OCI-LY7 (cell line): ENCODE measurements around the gene ACBD6. TPM values are rescaled to one million over a fixed set of nuclear protein-coding genes. Genes with fewer than 3 reads are reported as not detected.

Source experiments
- BruUV-seq: library from RNA; stranded (reverse); fragments of 400-500 nt; replicated peaks from 2 replicates; lab custom pipeline; 2021; lab: Mats Ljungman, UMichigan
- CTCF ChIA-PET: fragments of 300-600 bp; sonication (Branson Sonifier 250); formaldehyde crosslinking; loops from one replicate; lab custom pipeline; 2022; ENCODE audit warnings: antibody characterized with exemption; ENCODE audit not compliant: unreplicated experiment; lab: Charles Lee
- POLR2A ChIA-PET: fragments of 300-600 bp; sonication (Branson Sonifier 250); formaldehyde crosslinking; loops from one replicate; lab custom pipeline; 2022; ENCODE audit warnings: antibody characterized with exemption; lab: Charles Lee
- DNase-seq: peaks from one replicate; pipeline ENCODE4 v3.0.0-alpha.2; 2015; ENCODE audit warnings: low spot score
- H2AFZ ChIP-seq: fragments of 200-600 bp; sonication (generic), shearing (Covaris generic); 2 replicates; pipeline ENCODE4 v1.6.1; 2014; ENCODE audit warnings: mild to moderate bottlenecking, antibody characterized with exemption, low read length, moderate library complexity
- H3K27ac ChIP-seq: fragments of 200-600 bp; sonication (generic); 2 replicates; pipeline ENCODE4 v1.5.1; 2014; ENCODE audit warnings: mixed run types, low read depth, mild to moderate bottlenecking, moderate library complexity, low read length, inconsistent platforms; ENCODE audit not compliant: poor library complexity, severe bottlenecking
- H3K36me3 ChIP-seq: fragments of 200-600 bp; sonication (generic); 2 replicates; pipeline ENCODE4 v1.6.1; 2014; ENCODE audit warnings: mild to moderate bottlenecking, antibody characterized with exemption, low read length, moderate library complexity, mixed read lengths; ENCODE audit not compliant: insufficient read depth
- H3K4me1 ChIP-seq: fragments of 200-600 bp; sonication (generic); 2 replicates; pipeline ENCODE4 v1.5.1; 2014; ENCODE audit warnings: mild to moderate bottlenecking, low read length; ENCODE audit not compliant: insufficient read depth, poor library complexity, severe bottlenecking
- H3K4me2 ChIP-seq: fragments of 200-600 bp; sonication (generic); 2 replicates; pipeline ENCODE4 v1.6.1; 2014; ENCODE audit warnings: mild to moderate bottlenecking, low read length
- H3K4me3 ChIP-seq: fragments of 200-600 bp; sonication (generic); 2 replicates; pipeline ENCODE4 v1.5.1; 2014; ENCODE audit warnings: mild to moderate bottlenecking, low read depth, low read length; ENCODE audit not compliant: poor library complexity, severe bottlenecking
- H3K79me2 ChIP-seq: fragments of 200-600 bp; sonication (generic); 2 replicates; pipeline ENCODE4 v1.6.1; 2016; ENCODE audit warnings: low read depth, mild to moderate bottlenecking, low read length, moderate library complexity, mixed read lengths; ENCODE audit not compliant: insufficient read depth
- H3K9me2 ChIP-seq: fragments of 200-600 bp; sonication (generic); 2 replicates; pipeline ENCODE4 v1.6.1; 2016; ENCODE audit warnings: mild to moderate bottlenecking, low read length, mixed read lengths; ENCODE audit not compliant: insufficient read depth
- H3K9me3 ChIP-seq: fragments of 200-600 bp; sonication (generic); 2 replicates; pipeline ENCODE4 v1.6.1; 2014; ENCODE audit warnings: mild to moderate bottlenecking, mixed run types, low read length, mixed read lengths
- H4K20me1 ChIP-seq: fragments of 200-600 bp; sonication (generic); 2 replicates; pipeline ENCODE4 v1.6.1; 2014; ENCODE audit warnings: mild to moderate bottlenecking, antibody characterized with exemption, low read length, moderate library complexity, mixed read lengths; ENCODE audit not compliant: insufficient read depth
- CTCF ChIP-seq: fragments of 200-600 bp; sonication (generic); conservative IDR thresholded peaks from 2 replicates; pipeline ENCODE4 v1.5.1; 2014; ENCODE audit warnings: mild to moderate bottlenecking, antibody characterized with exemption, low read length, moderate library complexity, mixed read lengths
- EZH2phosphoT487 ChIP-seq: fragments of 200-600 bp; sonication (generic); IDR thresholded peaks from 2 replicates; pipeline ENCODE4 v1.6.1; 2018; ENCODE audit warnings: low read depth, borderline replicate concordance, mild to moderate bottlenecking, mixed run types, antibody characterized with exemption, low read length, moderate library complexity, mixed read lengths
- intact Hi-C: fragments of 100-400 bp; cut with micrococcal nuclease; formaldehyde crosslinking; loops from one replicate; pipeline ENCODE4 v1.10.0; 2022; ENCODE audit not compliant: unreplicated experiment
- total RNA-seq, 2 experiments: library from RNA; depleted of rRNA in 1 of 2; stranded (reverse); fragments of >200 nt in 1 of 2; shearing (Covaris generic) in 1 of 2; gene quantifications; 2 replicates each; pipeline ENCODE4 v1.2.3, GENCODE V29; 2014 to 2022

Gene ACBD6
- total RNA-seq, 2 experiments from 2014 or later = 61.2 to 78.4 TPM

DNA sequence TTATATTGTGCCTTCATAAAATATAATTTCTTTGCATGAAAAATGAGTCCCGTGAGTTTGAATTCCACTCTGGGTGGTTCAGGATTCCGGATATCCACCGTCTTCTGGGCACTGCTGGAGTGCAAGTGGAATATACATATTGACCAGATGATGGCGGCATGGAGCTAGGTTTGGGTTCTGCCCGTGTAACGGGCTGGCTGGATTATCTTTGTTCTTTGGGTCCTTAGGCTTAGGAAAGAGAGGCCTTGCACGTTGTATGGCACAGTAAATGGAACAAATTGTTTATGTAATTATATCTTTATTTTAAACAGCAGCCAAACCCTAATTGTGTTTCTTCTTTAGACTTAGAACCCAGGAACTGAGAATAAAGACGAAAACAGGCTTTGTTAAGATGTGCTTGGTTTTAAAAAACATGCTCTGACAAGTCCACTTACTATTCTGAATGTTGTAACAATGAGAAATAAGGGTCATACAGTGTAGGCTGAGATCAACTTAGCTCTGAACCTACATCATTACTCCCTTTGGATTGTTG lies 13.5 kb upstream of the ACBD6 start:
- Histone ChIP-seq H3K4me2 (no peak overlapping the region), H3K4me1 (no peaks in the 10 kb centered on the region), H3K9me3 (no peaks in the 10 kb centered on the region), H3K9me2 (no peaks in the 10 kb centered on the region), H3K27ac (no peak overlapping the region), H3K79me2 (no peaks in the 10 kb centered on the region), H3K4me3 (no peak overlapping the region), H4K20me1 (no peaks in the 10 kb centered on the region), H3K36me3 (no peaks in the 10 kb centered on the region), H2AFZ (peak overlapping the region; percentile 56)
- TF ChIP-seq EZH2phosphoT487 (no peak), CTCF (peak; percentile 88)
- intact Hi-C loops = loop anchor here (5.0 kb wide), 2 partner anchors 346 to 626 kb away; no protein-coding TSS in a partner anchor
- CTCF ChIA-PET = no interaction called here
- POLR2A ChIA-PET = interaction anchor here (2.0 to 3.3 kb wide), 2 partner anchors 9 to 13 kb away, joined by 6 to 18 read pairs; partner anchors contain the start of gene ACBD6
- DNase-seq = peak; percentile 74
- BruUV-seq = no TSS peak

GRCh38 chr1:180515364-180515763 lies 13.0 kb upstream of the ACBD6 start:
- CTCF ChIA-PET = interaction anchor here (1.1 kb wide), 1 partner anchor 12 kb away, joined by 3 read pairs; no protein-coding TSS in a partner anchor
- H3K9me2 ChIP-seq = no peaks in the 10 kb centered on the region
- H3K4me2 ChIP-seq = no peak overlapping the region
- no TSS peak for BruUV-seq
- H3K36me3 ChIP-seq = no peaks in the 10 kb centered on the region
- H2AFZ ChIP-seq = no peak overlapping the region
- H3K79me2 ChIP-seq = no peaks in the 10 kb centered on the region
- H3K4me1 ChIP-seq = no peaks in the 10 kb centered on the region
- intact Hi-C loops = loop anchor here (5.0 kb wide), 2 partner anchors 347 to 627 kb away; no protein-coding TSS in a partner anchor
- no peak overlapping the region for H3K27ac ChIP-seq
- DNase-seq = no peak
- H3K4me3 ChIP-seq = no peak overlapping the region
- H4K20me1 ChIP-seq = no peaks in the 10 kb centered on the region
- POLR2A ChIA-PET = interaction anchor here (0.9 to 3.3 kb wide), 3 partner anchors 10 to 20 kb away, joined by 4 to 18 read pairs (median 6); partner anchors contain the start of gene ACBD6
- TF ChIP-seq EZH2phosphoT487 (no peak), CTCF (no peak)
- H3K9me3 ChIP-seq = no peaks in the 10 kb centered on the region

DNA sequence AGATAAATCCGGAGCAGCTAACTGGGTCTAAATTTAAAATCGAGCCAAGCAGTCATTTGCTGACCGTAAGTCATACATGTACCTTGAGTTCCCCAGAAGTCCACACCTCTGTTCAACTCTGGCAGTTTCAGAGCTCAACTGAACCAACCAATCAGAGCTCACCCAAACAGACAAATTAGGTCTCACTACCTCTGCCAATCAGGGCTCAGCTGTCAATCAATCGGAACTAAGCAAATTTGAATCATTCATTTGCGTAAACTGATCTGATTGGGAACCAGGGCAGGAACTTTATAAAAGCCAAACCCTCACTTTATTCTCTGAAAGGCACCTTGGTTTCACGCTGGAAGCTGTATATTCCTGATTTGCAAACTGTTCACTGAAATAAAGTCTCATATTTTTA lies 11.2 kb upstream of the ACBD6 start:
- ChIA-PET CTCF (no interaction called here), POLR2A (interaction anchor here (3.3 kb wide), 1 partner anchor 11 kb away, joined by 18 read pairs; the partner anchor contains the start of gene ACBD6)
- no TSS peak for BruUV-seq
- no peaks in the 10 kb centered on the region for H3K36me3 ChIP-seq
- H3K9me3 ChIP-seq = no peaks in the 10 kb centered on the region
- H3K4me2 ChIP-seq = no peak overlapping the region
- no peaks in the 10 kb centered on the region for H3K9me2 ChIP-seq
- no peaks in the 10 kb centered on the region for H3K79me2 ChIP-seq
- intact Hi-C loops = no loop called here
- TF ChIP-seq EZH2phosphoT487 = no peak
- no peak for TF ChIP-seq CTCF
- no peak overlapping the region for H3K4me3 ChIP-seq
- DNase-seq = no peak
- no peaks in the 10 kb centered on the region for H4K20me1 ChIP-seq
- no peak overlapping the region for H2AFZ ChIP-seq
- H3K27ac ChIP-seq = no peak overlapping the region
- H3K4me1 ChIP-seq = no peaks in the 10 kb centered on the region
